Transverse colon (tissue), 3 donors: ENCODE measurements around the gene CARD19.

ENCODE experiments used
- CTCF ChIP-seq, 5 experiments: fragments of 200-600 bp in 3 of 5; fragments of 450-650 bp in 2 of 5; sonication (generic) in 3 of 5; IDR thresholded peaks; 1 replicate in 2 of 5; 2 replicates in 3 of 5; pipeline ENCODE4 v1.5.1; 2016 to 2017; ENCODE audit warnings: antibody characterized with exemption in 5 of 5, inconsistent platforms in 3 of 5, mild to moderate bottlenecking in 2 of 5, moderate library complexity in 1 of 5
- POLR2A ChIP-seq: fragments of 450-650 bp; IDR thresholded peaks from one replicate; pipeline ENCODE4 v1.6.1; 2016; ENCODE audit warnings: antibody characterized with exemption, mild to moderate bottlenecking, moderate library complexity

DNA sequence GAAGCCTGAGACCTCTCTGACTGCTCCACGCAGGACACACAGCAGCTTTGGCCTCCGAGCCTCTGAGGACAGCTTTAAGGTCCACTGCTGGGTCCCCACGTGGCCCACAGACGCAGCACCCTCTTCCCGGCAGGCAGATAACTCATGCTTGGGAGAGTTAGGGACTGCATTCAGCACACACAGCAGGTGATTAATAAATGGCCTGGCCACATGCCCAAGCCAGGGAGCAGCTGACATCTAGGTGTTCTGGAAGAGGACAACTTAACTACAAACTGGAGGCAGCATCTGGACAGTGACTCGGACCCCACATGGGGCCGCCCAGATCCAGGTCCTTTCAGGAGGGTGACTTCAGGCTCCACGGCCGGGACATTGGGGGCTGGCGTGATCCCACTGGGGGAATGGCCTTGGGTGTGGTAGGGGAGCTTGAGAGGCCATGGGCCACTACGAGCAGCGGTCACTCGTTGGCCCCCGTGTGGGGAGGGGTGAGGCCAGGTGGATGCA, 26.8 kb downstream of the CARD19 start:
- TF ChIP-seq CTCF (IDR thresholded peaks at IDR 0.05) (no peak), POLR2A (no peak)
